Measurements from ENCODE around the gene SRGAP3.

Gene SRGAP3

GRCh38 chr3:9158865-9159630 lies 90.4 kb downstream of the SRGAP3 start:
- no peak for TF ChIP-seq CTCF (IDR thresholded peaks at IDR 0.05; ENCODE audit: extremely low read depth, missing control alignments)
- DNase-seq (ENCODE audit: low spot score) = no peak

GRCh38 chr3:9157651-9158362 lies 91.6 kb downstream of the SRGAP3 start:
- no peak for DNase-seq (ENCODE audit: low spot score)
- TF ChIP-seq CTCF (IDR thresholded peaks at IDR 0.05; ENCODE audit: extremely low read depth, missing control alignments) = no peak

- TF ChIP-seq CTCF (IDR thresholded peaks at IDR 0.05; ENCODE audit: extremely low read depth, missing control alignments) = no peak
- no peak for DNase-seq (ENCODE audit: low spot score)
Observed at GRCh38 chr3:9156604-9157003, 92.8 kb downstream of the SRGAP3 start.

- TF ChIP-seq CTCF (IDR thresholded peaks at IDR 0.05; ENCODE audit: extremely low read depth, missing control alignments) = no peak
- no peak for DNase-seq (ENCODE audit: low spot score)
Observed at GRCh38 chr3:9155028-9155427, 94.4 kb downstream of the SRGAP3 start.

- no peak for TF ChIP-seq CTCF (IDR thresholded peaks at IDR 0.05; ENCODE audit: extremely low read depth, missing control alignments)
- DNase-seq (ENCODE audit: low spot score) = no peak
Observed at GRCh38 chr3:9153904-9154619, 95.4 kb downstream of the SRGAP3 start.

GRCh38 chr3:9151240-9151639 lies 98.2 kb downstream of the SRGAP3 start:
- no peak for DNase-seq (ENCODE audit: low spot score)

More at GRCh38 chr3:9151240-9151639, 98.2 kb downstream of the SRGAP3 start:
- no peak for TF ChIP-seq CTCF (IDR thresholded peaks at IDR 0.05; ENCODE audit: extremely low read depth, missing control alignments)
